Stimulated activated CD8-positive, alpha-beta memory T cell treated with anti-CD3 and anti-CD28 coated beads, Interleukin-7, amount 100 ng/mL, for 4 hours (primary cell): Measurements from ENCODE around the gene SCN4B.

Source experiments
- DNase-seq, 2 donors: peaks; one replicate each; pipeline ENCODE4 v3.0.0-alpha.2; 2020; ENCODE audit warnings: low read depth in 2 of 2

SCN4B gene

GRCh38 chr11:118099838-118100556 lies 52.6 kb downstream of the SCN4B start:
- no peak for DNase-seq

GRCh38 chr11:118098996-118099837 lies 53.4 kb downstream of the SCN4B start:
- no peak for DNase-seq

- DNase-seq = no peak
Observed at GRCh38 chr11:118095967-118096367, 56.7 kb downstream of the SCN4B start.

- DNase-seq = no peak
Observed at GRCh38 chr11:118095493-118095892, 57.1 kb downstream of the SCN4B start.

DNA sequence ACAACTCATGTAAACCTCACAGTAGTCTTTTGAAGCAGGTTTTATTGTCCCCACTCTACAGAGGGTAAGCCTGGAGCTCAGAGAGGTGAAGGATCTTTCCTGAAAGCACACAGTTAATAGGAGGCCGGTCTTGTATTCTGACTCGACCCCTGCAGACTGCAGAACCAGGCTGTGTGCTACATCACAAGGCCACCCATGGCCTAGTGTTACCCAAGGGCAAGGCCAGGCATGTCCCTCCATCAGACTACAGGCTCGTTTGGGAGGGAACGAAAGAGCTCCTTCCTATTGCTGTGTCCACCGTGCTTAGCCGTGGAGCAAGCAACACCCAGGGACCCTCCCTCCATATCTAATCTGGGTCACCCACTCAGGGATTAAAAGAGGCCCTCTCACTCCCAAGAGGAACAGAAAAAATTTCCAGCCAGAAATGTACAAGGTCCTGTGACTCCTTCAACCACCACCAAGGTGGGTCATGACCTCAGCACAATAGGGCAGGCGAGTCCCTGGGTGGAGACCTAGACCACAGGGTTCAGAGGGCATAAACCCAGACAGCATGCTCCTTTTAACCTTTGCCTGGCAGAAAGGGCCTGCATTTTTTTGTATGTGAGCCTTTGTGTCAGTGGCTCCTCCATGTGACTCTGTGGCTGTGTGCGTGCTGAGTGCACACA lies 59.6 kb downstream of the SCN4B start:
- no peak for DNase-seq

- no peak for DNase-seq
Observed at GRCh38 chr11:118091690-118092089, 60.9 kb downstream of the SCN4B start.

- DNase-seq = no peak
Observed at GRCh38 chr11:118090545-118091162, 62.0 kb downstream of the SCN4B start.

DNA sequence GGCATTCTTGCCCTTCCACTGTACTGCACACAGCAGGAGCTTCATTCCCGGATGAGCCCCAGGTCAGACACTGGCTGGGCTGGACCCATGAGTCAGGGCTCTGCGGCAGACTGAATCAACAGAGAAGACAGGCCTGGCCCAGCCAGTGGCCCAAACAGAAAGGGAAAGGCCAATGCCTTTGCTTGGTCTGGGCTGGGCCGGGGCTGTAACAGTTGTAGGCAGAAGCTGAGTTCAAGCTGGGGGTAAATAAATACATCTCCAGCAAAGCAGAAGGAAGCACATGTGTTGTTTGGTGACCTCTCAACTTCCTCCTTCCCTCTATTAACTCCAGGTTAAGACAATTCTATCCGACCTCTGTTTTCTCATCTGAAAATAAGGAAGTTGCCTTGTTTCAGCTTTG lies 64.1 kb downstream of the SCN4B start:
- DNase-seq = no peak

GRCh38 chr11:118087931-118088330 lies 64.7 kb downstream of the SCN4B start:
- DNase-seq = no peak

GRCh38 chr11:118086913-118087768 lies 65.5 kb downstream of the SCN4B start, which contains the start of gene SMIM35:
SMIM35 (minus strand) TSS chr11:118086963; CDS start chr11:118086757, 206 bp downstream.
- DNase-seq = no peak

- DNase-seq = no peak
Observed at GRCh38 chr11:118084656-118085055, 68.0 kb downstream of the SCN4B start.

DNA sequence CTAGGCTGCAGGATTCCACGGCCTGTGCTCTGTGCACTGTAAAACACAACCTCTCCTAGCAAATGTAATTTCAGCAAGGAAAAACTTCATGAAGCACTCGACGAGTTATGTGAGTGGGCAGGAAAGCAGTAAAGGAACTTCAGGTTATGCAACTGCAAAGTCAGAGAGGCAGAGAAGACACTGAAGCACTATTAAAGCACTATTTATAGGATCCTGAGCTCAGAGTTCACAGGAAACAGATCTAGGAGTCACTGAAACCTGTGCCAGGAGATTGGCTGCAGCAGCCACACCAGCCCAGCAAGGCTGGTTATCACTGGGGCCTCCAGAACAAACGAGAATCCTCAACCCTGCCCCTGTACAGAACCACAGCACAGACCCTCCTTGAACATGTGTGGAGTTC lies 68.4 kb downstream of the SCN4B start:
- DNase-seq = no peak
